Astrocyte of the cerebellum (primary cell): ENCODE measurements around the gene BTG2.

Experiments
- DNase-seq: peaks from one replicate; pipeline ENCODE4 v3.0.0-alpha.2; 2011; ENCODE audit warnings: low read depth
- H3K4me3 ChIP-seq: 2 replicates; pipeline ENCODE4 v1.5.1; 2011; ENCODE audit warnings: mild to moderate bottlenecking, low read depth, low read length, moderate library complexity
- in situ Hi-C: cut with HindIII; loops from 2 replicates; pipeline ENCODE4 v1.10.0; 2017; ENCODE audit warnings: low sequenced_read_pairs
- TF ChIP-seq, protein P1 (sequence below): IDR thresholded peaks from 2 replicates; pipeline ENCODE4 v1.5.1; 2012; ENCODE audit warnings: low read length, low read depth, moderate library complexity, mild to moderate bottlenecking; ENCODE audit errors: missing control alignments

Gene BTG2

DNA sequence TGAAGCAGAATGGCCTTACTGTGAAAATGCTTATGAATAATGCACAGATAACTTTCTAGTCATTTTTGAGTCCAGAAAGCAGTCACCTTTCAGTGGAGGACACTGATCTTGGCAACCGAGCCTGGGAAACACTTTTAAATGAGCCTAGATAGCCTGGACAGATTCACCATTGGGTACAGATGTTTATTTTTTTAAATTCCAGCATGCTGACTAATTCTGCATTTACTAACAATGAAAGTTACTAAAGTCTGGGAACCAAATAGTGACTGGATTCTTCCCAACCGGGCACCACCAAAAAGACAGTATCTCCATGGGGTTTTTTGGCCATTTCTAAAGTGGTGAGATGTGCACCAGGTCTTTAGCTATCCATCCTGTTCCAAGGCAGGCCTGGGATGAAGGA, 48.9 kb downstream of the BTG2 start:
- TF ChIP-seq, protein P1, sequence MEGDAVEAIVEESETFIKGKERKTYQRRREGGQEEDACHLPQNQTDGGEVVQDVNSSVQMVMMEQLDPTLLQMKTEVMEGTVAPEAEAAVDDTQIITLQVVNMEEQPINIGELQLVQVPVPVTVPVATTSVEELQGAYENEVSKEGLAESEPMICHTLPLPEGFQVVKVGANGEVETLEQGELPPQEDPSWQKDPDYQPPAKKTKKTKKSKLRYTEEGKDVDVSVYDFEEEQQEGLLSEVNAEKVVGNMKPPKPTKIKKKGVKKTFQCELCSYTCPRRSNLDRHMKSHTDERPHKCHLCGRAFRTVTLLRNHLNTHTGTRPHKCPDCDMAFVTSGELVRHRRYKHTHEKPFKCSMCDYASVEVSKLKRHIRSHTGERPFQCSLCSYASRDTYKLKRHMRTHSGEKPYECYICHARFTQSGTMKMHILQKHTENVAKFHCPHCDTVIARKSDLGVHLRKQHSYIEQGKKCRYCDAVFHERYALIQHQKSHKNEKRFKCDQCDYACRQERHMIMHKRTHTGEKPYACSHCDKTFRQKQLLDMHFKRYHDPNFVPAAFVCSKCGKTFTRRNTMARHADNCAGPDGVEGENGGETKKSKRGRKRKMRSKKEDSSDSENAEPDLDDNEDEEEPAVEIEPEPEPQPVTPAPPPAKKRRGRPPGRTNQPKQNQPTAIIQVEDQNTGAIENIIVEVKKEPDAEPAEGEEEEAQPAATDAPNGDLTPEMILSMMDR: no peak
- in situ Hi-C loops: no loop called here
- H3K4me3 ChIP-seq: no peak overlapping the region
- no peak for DNase-seq

- no peak for DNase-seq
- in situ Hi-C loops: no loop called here
- no peak overlapping the region for H3K4me3 ChIP-seq
- TF ChIP-seq, protein P1: no peak
These were observed 53.8 kb downstream of the BTG2 start for GRCh38 chr1:203359010-203359571.
